Pancreas (tissue), 10 donors: ENCODE data around the gene GLI3. TPM values are rescaled to one million over a fixed set of nuclear protein-coding genes. Genes with fewer than 3 reads are reported as not detected.

Experiments used
- ATAC-seq, 4 donors: fragments of 200-7000 bp; cut with Tn5 transposase; one replicate each; pipeline versions ENCODE4 v1.8.0 to v1.9.1; 2020; ENCODE audit warnings: mild to moderate bottlenecking in 4 of 4, moderate library complexity in 4 of 4
- DNase-seq, 6 donors: peaks; one replicate each; pipeline ENCODE4 v3.0.0-alpha.2; 2020
- FAIRE-seq: peaks from 2 replicates; lab custom pipeline; 2012; peaks lifted over from hg19 to GRCh38; lab: Jason Lieb, UNC
- H3K27ac ChIP-seq, 4 donors: fragments of 200-600 bp; sonication (generic); 1 replicate in 3 of 4; 2 replicates in 1 of 4; pipeline versions ENCODE4 v1.5.0 to v1.8.0; 2020
- H3K27me3 ChIP-seq, 4 donors: fragments of 200-600 bp; one replicate each; pipeline ENCODE4 v1.8.0; 2021
- H3K36me3 ChIP-seq, 3 donors: fragments of 200-600 bp; sonication (generic) in 1 of 3; one replicate each; pipeline versions ENCODE4 v1.5.0 to v1.8.0; 2020 to 2021
- H3K4me1 ChIP-seq, 3 donors: fragments of 200-600 bp; one replicate each; pipeline ENCODE4 v1.8.0; 2021
- H3K4me3 ChIP-seq, 4 donors: fragments of 200-600 bp; sonication (generic) in 2 of 4; one replicate each; pipeline versions ENCODE4 v1.5.0 to v1.8.0; 2020 to 2021
- H3K9me3 ChIP-seq, 4 donors: fragments of 200-600 bp; one replicate each; pipeline ENCODE4 v1.8.0; 2021
- CTCF ChIP-seq, 4 donors: fragments of 200-600 bp; sonication (generic) in 3 of 4; IDR thresholded peaks; one replicate each; pipeline versions ENCODE4 v1.5.0 to v1.8.0; 2021; ENCODE audit warnings: antibody characterized with exemption in 4 of 4
- WGBS, 2 donors: extraction: QIAGEN DNeasy Blood & Tissue Kit; methylation state at CpG; one replicate each; pipeline ENCODE4 v1.1.7; 2013; 5-methylcytosine and 5-hydroxymethylcytosine counted together
- intact Hi-C, 3 donors: fragments of 100-400 bp; cut with DNase I; formaldehyde crosslinking; loops; one replicate each; pipeline versions ENCODE4 v1.11.1 to v1.14.2; 2022
- polyA plus RNA-seq, 2 donors: library from polyadenylated mRNA; stranded (reverse); fragments of 200-250 nt; gene quantifications; one replicate each; pipeline ENCODE4 v1.2.3, GENCODE V29; 2013
- total RNA-seq, 6 donors: library from RNA; stranded (reverse); fragmentation: NEBNext Ultra II Directional in 4 of 6; extraction: Animal tissue kit (Norgen Biotek cat#: 25700) in 4 of 6; gene quantifications; one replicate each; pipeline versions ENCODE4 v1.2.1 to v1.2.4, GENCODE V29; 2021 to 2023
- donor health status: healthy with polysubstance abuse.
- donor health status: DM: no; HTN: no; CAD: no; lungs with moderate emphysema.
- donor health status: DM: no; HTN: no; CAD: no.
- donor health status: control.
- donor health status: control.
- donor health status: Bipolar disorder and iron deficiency.
- donor health status: DM: yes; HTN: yes; CAD: no.
- donor health status: DM: no; HTN: no; CAD: no.
- donor health status: DM: no; HTN: no; CAD: no.
- donor health status: DM: yes; HTN: yes; CAD: no.

GLI3 gene
- total and polyA plus RNA-seq, 8 donors, result 0.38 to 6.2 (median 1.4) TPM

DNA sequence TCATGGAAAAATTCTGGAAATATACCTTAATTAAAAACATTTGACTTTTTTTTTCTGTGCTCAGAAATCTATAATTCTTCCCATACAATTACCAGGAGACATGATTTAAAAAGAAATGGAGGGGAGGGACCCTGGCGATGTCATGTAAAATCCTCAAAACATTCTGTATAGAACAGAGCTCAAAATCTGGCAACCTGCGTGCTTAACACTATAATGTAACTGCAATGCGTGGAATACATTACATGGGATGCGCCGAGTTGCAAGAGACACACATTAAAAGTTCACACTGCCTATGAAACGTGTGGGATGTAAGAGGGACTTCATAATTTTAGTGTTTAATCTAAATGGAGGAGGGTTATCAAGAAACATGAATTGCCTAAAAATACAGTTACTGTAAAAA lies 215.0 kb downstream of the GLI3 start:
- intact Hi-C loops, result no loop called here
- no peak for TF ChIP-seq CTCF (IDR thresholded peaks at IDR 0.05)
- Histone ChIP-seq H3K36me3 (no peaks in the 10 kb centered on the region), H3K4me3 (no peak overlapping the region), H3K27me3 (no peaks in the 10 kb centered on the region), H3K4me1 (no peaks in the 10 kb centered on the region), H3K27ac (no peak overlapping the region), H3K9me3 (no peaks in the 10 kb centered on the region)
- no peak for FAIRE-seq
- ATAC-seq, result no peak
- no peak for DNase-seq
- WGBS, 2 donors, result 77 to 84% methylated on average over 6 of the region's 6 CpGs

DNA sequence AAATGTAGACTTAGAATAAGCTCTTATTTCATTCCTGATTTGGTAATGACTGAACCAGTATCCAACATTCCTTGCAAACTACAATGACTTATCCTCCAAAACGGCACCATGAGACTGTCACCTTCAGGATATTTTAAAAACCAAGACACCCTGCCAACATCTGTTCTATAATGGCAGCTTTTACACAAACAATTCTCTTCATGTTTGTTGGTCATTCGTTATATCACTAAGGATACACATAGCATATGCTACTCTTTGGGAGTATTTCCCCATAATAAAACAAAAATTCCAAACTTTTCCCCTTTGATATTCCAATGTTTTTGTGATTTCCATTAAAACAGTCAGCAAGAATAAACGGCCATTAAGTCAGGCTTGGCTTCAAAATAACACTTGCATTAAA lies 215.4 kb downstream of the GLI3 start:
- no peak for FAIRE-seq
- H3K4me3 ChIP-seq, result no peak overlapping the region
- intact Hi-C loops, result no loop called here
- no peak for ATAC-seq
- WGBS, 2 donors, result 54 to 67% methylated on average over 3 of the region's 3 CpGs
- no peak overlapping the region for H3K27ac ChIP-seq
- DNase-seq, result no peak
- H3K27me3 ChIP-seq, result no peaks in the 10 kb centered on the region
- H3K9me3 ChIP-seq, result no peaks in the 10 kb centered on the region
- no peaks in the 10 kb centered on the region for H3K4me1 ChIP-seq
- no peaks in the 10 kb centered on the region for H3K36me3 ChIP-seq
- no peak for TF ChIP-seq CTCF (IDR thresholded peaks at IDR 0.05)

- TF ChIP-seq CTCF (IDR thresholded peaks at IDR 0.05), result no peak
- Histone ChIP-seq H3K9me3 (no peaks in the 10 kb centered on the region), H3K36me3 (no peaks in the 10 kb centered on the region), H3K4me3 (no peak overlapping the region), H3K27ac (no peak overlapping the region), H3K27me3 (no peaks in the 10 kb centered on the region), H3K4me1 (no peaks in the 10 kb centered on the region)
- no peak for DNase-seq
- 37 to 48% methylated on average over 7 of the region's 7 CpGs for WGBS, 2 donors
- FAIRE-seq, result no peak
- no peak for ATAC-seq
- intact Hi-C loops, result no loop called here
Measured at GRCh38 chr7:42020061-42020460, 216.9 kb downstream of the GLI3 start.

DNA sequence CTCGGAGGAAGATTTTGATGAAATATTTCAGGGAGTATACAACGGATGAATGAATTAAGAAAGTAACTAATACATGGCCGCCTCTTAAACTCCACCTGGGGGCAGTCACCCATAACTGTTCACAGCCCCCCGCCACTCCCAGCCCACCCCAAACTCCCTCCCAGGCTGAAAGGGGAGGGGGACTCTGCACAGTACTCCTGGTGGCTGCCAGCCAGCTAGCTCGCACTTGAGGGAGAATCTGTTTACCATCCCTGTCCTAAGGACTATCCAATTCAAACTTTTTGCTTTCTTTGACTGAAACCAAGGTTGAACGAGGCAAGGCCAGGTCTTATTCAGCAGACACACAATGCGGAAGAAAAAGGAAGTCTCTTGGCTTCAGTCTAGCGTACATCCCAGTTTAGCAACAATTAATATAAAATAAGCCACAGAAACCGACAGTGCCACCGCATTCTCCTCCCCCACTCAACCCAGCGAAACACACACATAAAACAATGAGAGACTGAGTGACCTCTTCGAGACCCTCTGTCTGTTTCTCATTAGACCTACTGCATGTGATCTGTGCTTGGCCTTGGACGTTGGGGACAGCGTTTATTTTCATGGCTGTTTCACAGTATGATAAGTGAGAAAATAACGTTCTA lies 219.5 kb downstream of the GLI3 start:
- DNase-seq (no peak), ATAC-seq (no peak), FAIRE-seq (no peak)
- no peak overlapping the region for H3K27ac ChIP-seq
- H3K36me3 ChIP-seq, result no peaks in the 10 kb centered on the region
- H3K4me1 ChIP-seq, result no peaks in the 10 kb centered on the region
- H3K27me3 ChIP-seq, result no peaks in the 10 kb centered on the region
- WGBS, 2 donors, result 57 to 59% methylated on average over 15 of the region's 15 CpGs
- intact Hi-C loops, result no loop called here
- H3K9me3 ChIP-seq, result no peaks in the 10 kb centered on the region
- no peak overlapping the region for H3K4me3 ChIP-seq
- TF ChIP-seq CTCF (IDR thresholded peaks at IDR 0.05), result no peak

GRCh38 chr7:42016517-42016916 lies 220.5 kb downstream of the GLI3 start:
- TF ChIP-seq CTCF (IDR thresholded peaks at IDR 0.05), result no peak
- intact Hi-C loops, result no loop called here
- H3K27me3 ChIP-seq, result no peaks in the 10 kb centered on the region
- ATAC-seq (no peak), FAIRE-seq (no peak), DNase-seq (no peak)
- 83 to 88% methylated on average over 3 of the region's 3 CpGs for WGBS, 2 donors
- no peaks in the 10 kb centered on the region for H3K4me1 ChIP-seq
- no peaks in the 10 kb centered on the region for H3K36me3 ChIP-seq
- H3K4me3 ChIP-seq, result no peak overlapping the region
- no peak overlapping the region for H3K27ac ChIP-seq
- no peaks in the 10 kb centered on the region for H3K9me3 ChIP-seq
